Measurements from ENCODE around the gene ROBO1. TPM values are rescaled to one million over a fixed set of nuclear protein-coding genes. Genes with fewer than 3 reads are reported as not detected.

Gene ROBO1
- total and polyA plus RNA-seq, 2 of the 13 experiments (the other 11 are each of a cell fraction or from before 2014, with no cell fraction given), result 52.2 to 71.0 TPM

DNA sequence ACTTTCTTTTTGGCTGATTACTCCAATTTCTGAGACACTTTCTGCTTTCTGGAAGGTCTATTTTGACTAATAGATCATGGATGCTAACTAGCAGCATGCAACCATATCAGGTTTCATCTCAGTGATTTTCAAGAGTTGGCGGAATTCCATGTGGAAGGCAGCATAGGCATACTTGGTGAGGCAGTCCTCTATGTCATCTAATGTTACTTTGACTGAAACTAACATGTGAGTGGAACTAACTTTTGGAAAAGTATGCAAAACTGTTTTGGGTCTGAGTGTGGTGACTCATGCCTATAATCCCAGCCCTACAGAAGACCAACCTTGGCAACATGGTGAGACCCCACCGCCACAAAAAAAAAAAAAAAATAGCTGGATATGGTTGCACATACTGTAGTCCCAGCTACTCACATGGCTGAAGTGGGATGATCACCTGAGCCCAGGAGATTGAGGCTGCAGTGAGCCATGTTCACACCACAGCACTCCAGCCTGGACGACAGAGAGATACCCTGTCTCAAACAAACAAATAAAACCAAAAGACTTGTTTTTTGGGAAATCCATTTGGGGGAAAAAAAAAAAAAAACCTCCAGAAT is 1033.7 kb downstream of the ROBO1 start:
- CTCF ChIA-PET (ENCODE audit: low intra/inter-chr PET ratio, low total read pairs), result no interaction called here
- ATAC-seq, result no peak
- intact Hi-C loops (cut with micrococcal nuclease; ENCODE audit: unreplicated experiment) (loop anchor here (10.0 kb wide), 1 partner anchor 261 kb away; no protein-coding TSS in a partner anchor), in situ Hi-C loops (cut with HindIII; ENCODE audit: extremely low pct_ligation_motif_present, low pct_unique_long_range_greater_than_20kb) (no loop called here)
- no peaks in the 10 kb centered on the region for H3K79me2 ChIP-seq (ENCODE audit: insufficient read depth, low read length)
- 0 out of 2 replicates have a peak, but pooled peaks cover under 1% of the 10 kb centered on the region for H3K4me1 ChIP-seq (ENCODE audit: insufficient read depth, low read length)
- DNase-seq (ENCODE audit: low spot score), result no peak
- no peaks in the 10 kb centered on the region for H4K20me1 ChIP-seq (ENCODE audit: insufficient read depth, low read length)
- H2AFZ ChIP-seq (ENCODE audit: low read length), result no peak overlapping the region
- no peak overlapping the region for H3K27ac ChIP-seq (ENCODE audit: extremely low read length, insufficient read depth, low read length)
- no peak for TF ChIP-seq ATF6 (CRISPR knock-in tag; conservative IDR thresholded peaks at IDR 0.05)
- TF ChIP-seq IRF2 (CRISPR knock-in tag; IDR thresholded peaks at IDR 0.05), result no peak
- no TSS peak for BruUV-seq (replicated peaks)
- no peak overlapping the region for H3K4me2 ChIP-seq (ENCODE audit: low read depth, low read length)
- H3K4me3 ChIP-seq (replicated peaks in 1 of 3; ENCODE audit: insufficient read depth in 1 of 3, low read depth in 2 of 3, low read length in 3 of 3), result no peak overlapping the region
- no peak overlapping the region for H3K9ac ChIP-seq (ENCODE audit: insufficient read depth, low read depth, low read length)
- H3K27me3 ChIP-seq (ENCODE audit: control insufficient read depth in 1 of 2, insufficient read depth in 2 of 2, low read length in 2 of 2), result no peaks in the 10 kb centered on the region
- peaks cover 0 to 2% of the 10 kb centered on the region in 2 experiments; a peak in 1 of 5 replicates for H3K36me3 ChIP-seq (replicated peaks in 1 of 2; ENCODE audit: control insufficient read depth in 1 of 2, insufficient read depth in 2 of 2, low read length in 2 of 2)
- WGBS (ENCODE audit: low lambda C conversion rate), result 100% methylated on average over 3 of the region's 3 CpGs
- no peak for FAIRE-seq
- no peaks in the 10 kb centered on the region for H3K9me3 ChIP-seq (ENCODE audit: low read length)
- POLR2A ChIA-PET, result no interaction called here

DNA sequence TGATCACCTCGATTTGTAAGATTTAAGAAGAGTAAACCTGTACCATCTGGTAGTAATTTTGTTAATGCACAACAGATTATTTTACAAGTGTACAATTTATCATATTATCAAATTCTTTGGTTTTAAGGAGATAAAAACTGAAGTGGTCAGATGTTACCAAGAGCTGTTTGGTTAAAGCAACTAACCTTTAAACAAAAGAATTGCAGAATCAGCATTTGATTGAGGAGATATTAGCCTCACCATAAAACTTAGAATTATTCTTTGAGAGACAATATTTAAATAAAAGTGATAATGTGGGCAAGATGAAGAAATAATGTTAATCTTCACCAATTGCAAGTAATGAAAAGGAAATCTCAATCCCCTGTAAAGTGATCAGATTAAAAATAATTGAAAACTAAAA is 1034.9 kb downstream of the ROBO1 start:
- Histone ChIP-seq H3K79me2 (ENCODE audit: insufficient read depth, low read length) (peaks cover 2% of the 10 kb centered on the region), H3K9ac (ENCODE audit: insufficient read depth, low read depth, low read length) (no peak overlapping the region), H3K4me3 (replicated peaks in 1 of 3; ENCODE audit: insufficient read depth in 1 of 3, low read depth in 2 of 3, low read length in 3 of 3) (no peak overlapping the region), H3K4me2 (ENCODE audit: low read depth, low read length) (no peak overlapping the region), H3K4me1 (ENCODE audit: insufficient read depth, low read length) (peaks cover 9% of the 10 kb centered on the region; the same call in 1 of the 2 replicates), H3K27me3 (ENCODE audit: control insufficient read depth in 1 of 2, insufficient read depth in 2 of 2, low read length in 2 of 2) (no peaks in the 10 kb centered on the region), H3K36me3 (replicated peaks in 1 of 2; ENCODE audit: control insufficient read depth in 1 of 2, insufficient read depth in 2 of 2, low read length in 2 of 2) (peaks cover 0 to under 1% of the 10 kb centered on the region in 2 experiments; a peak in 1 of 5 replicates), H3K27ac (ENCODE audit: extremely low read length, insufficient read depth, low read length) (no peak overlapping the region), H2AFZ (ENCODE audit: low read length) (no peak overlapping the region), H3K9me3 (ENCODE audit: low read length) (no peaks in the 10 kb centered on the region), H4K20me1 (ENCODE audit: insufficient read depth, low read length) (no peaks in the 10 kb centered on the region)
- CTCF ChIA-PET (ENCODE audit: low intra/inter-chr PET ratio, low total read pairs), result no interaction called here
- intact Hi-C loops (cut with micrococcal nuclease; ENCODE audit: unreplicated experiment), result loop anchor here (10.0 kb wide), 1 partner anchor 262 kb away; no protein-coding TSS in a partner anchor
- in situ Hi-C loops (cut with HindIII; ENCODE audit: extremely low pct_ligation_motif_present, low pct_unique_long_range_greater_than_20kb), result no loop called here
- ATAC-seq, result no peak
- no peak for TF ChIP-seq CREBL2 (CRISPR knock-in tag; IDR thresholded peaks at IDR 0.05; ENCODE audit: borderline replicate concordance)
- peak; percentile 74 to 84 for TF ChIP-seq MAFK (conservative IDR thresholded peaks at IDR 0.05 in 1 of 2, IDR thresholded peaks at IDR 0.05 in 1 of 2; ENCODE audit: low read length in 2 of 2)
- peak; percentile 68 for TF ChIP-seq MAFF (IDR thresholded peaks at IDR 0.05; ENCODE audit: low read depth, low read length)
- 97% methylated on average over 1 of the region's 1 CpG for WGBS (ENCODE audit: low lambda C conversion rate)
- no peak for FAIRE-seq
- POLR2A ChIA-PET, result no interaction called here
- DNase-seq (ENCODE audit: low spot score), result no peak
- BruUV-seq (replicated peaks), result no TSS peak
